H1 (cell line): ENCODE measurements around the gene ZNF879. TPM values are rescaled to one million over a fixed set of nuclear protein-coding genes. Genes with fewer than 3 reads are reported as not detected.

ENCODE experiments used
- CTCF ChIA-PET: fragments of 300-600 bp; sonication (Branson Sonifier 250); formaldehyde crosslinking; loops from one replicate; lab custom pipeline; 2021; ENCODE audit not compliant: partially characterized antibody; lab: Charles Lee
- POLR2A ChIA-PET: fragments of 300-600 bp; sonication (Branson Sonifier 250); formaldehyde crosslinking; loops from one replicate; lab custom pipeline; 2021; ENCODE audit warnings: inconsistent platforms; ENCODE audit not compliant: partially characterized antibody; lab: Charles Lee
- DNase-seq, 2 experiments: peaks; one replicate each; pipeline versions ENCODE4 v3.0.0 to v3.0.0-alpha.2; 2010 to 2022; ENCODE audit warnings: low spot score in 2 of 2, low read depth in 1 of 2, mixed read lengths in 1 of 2
- FAIRE-seq: peaks from 2 replicates; lab custom pipeline; 2011; peaks lifted over from hg19 to GRCh38; lab: Jason Lieb, UNC
- H2AFZ ChIP-seq: 2 replicates; pipeline ENCODE4 v1.8.1; 2012; ENCODE audit warnings: low read length, inconsistent platforms
- H2AK5ac ChIP-seq: 2 replicates; pipeline ENCODE4 v1.6.1; 2013; ENCODE audit warnings: low read depth, low read length
- H2BK120ac ChIP-seq: replicated peaks from 2 replicates; pipeline ENCODE3; 2013; ENCODE audit warnings: low read depth, low read length, inconsistent platforms
- H2BK12ac ChIP-seq: 2 replicates; pipeline ENCODE4 v1.6.1; 2013; ENCODE audit warnings: low read depth, low read length
- H2BK15ac ChIP-seq: 2 replicates; pipeline ENCODE4 v1.6.1; 2013; ENCODE audit warnings: low read length
- H2BK20ac ChIP-seq: 2 replicates; pipeline ENCODE4 v1.6.1; 2013; ENCODE audit warnings: low read length
- H2BK5ac ChIP-seq: 2 replicates; pipeline ENCODE4 v1.6.1; 2013; ENCODE audit warnings: low read depth, low read length
- H3K14ac ChIP-seq: 2 replicates; pipeline ENCODE4 v1.6.1; 2013; ENCODE audit warnings: inconsistent platforms; ENCODE audit not compliant: insufficient read length
- H3K18ac ChIP-seq: 2 replicates; pipeline ENCODE4 v1.6.1; 2013; ENCODE audit warnings: low read length; ENCODE audit errors: extremely low read depth
- H3K23ac ChIP-seq: 2 replicates; pipeline ENCODE4 v1.6.1; 2013; ENCODE audit warnings: inconsistent platforms; ENCODE audit not compliant: insufficient read length
- H3K23me2 ChIP-seq: 2 replicates; pipeline ENCODE4 v1.6.1; 2013; ENCODE audit warnings: low read depth, low read length
- H3K27ac ChIP-seq: 2 replicates; pipeline ENCODE4 v1.6.1; 2011; ENCODE audit warnings: low read depth, low read length, inconsistent platforms
- H3K27me3 ChIP-seq, 4 experiments: replicated peaks in 1 of 4; 1 replicate in 1 of 4; 2 replicates in 3 of 4; pipeline versions ENCODE4 v1.6.1 to v1.8.1; 2011 to 2013; ENCODE audit warnings: low read length in 3 of 4, mild to moderate bottlenecking in 3 of 4, inconsistent platforms in 2 of 4, mixed read lengths in 2 of 4, moderate library complexity in 1 of 4; ENCODE audit not compliant: control insufficient read depth in 3 of 4, insufficient read depth in 3 of 4; ENCODE audit errors: extremely low read depth in 1 of 4
- H3K36me3 ChIP-seq, 4 experiments: 2 replicates each; pipeline versions ENCODE4 v1.6.1 to v1.8.1; 2011 to 2013; ENCODE audit warnings: mild to moderate bottlenecking in 4 of 4, low read length in 3 of 4, moderate library complexity in 2 of 4, control low read depth in 1 of 4, inconsistent platforms in 1 of 4; ENCODE audit not compliant: insufficient read depth in 4 of 4, control insufficient read depth in 2 of 4
- H3K4ac ChIP-seq: replicated peaks from 2 replicates; pipeline ENCODE3; 2013; ENCODE audit warnings: low read length, low read depth, mixed read lengths, inconsistent platforms; ENCODE audit not compliant: insufficient read length
- H3K4me1 ChIP-seq, 4 experiments: replicated peaks in 1 of 4; 1 replicate in 1 of 4; 2 replicates in 3 of 4; pipeline versions ENCODE4 v1.6.1 to v1.8.1; 2011 to 2013; ENCODE audit warnings: low read length in 3 of 4, inconsistent platforms in 2 of 4, mixed read lengths in 1 of 4; ENCODE audit not compliant: insufficient read depth in 4 of 4, control insufficient read depth in 3 of 4
- H3K4me2 ChIP-seq, 2 experiments: 2 replicates each; pipeline versions ENCODE4 v1.6.1 to v1.8.1; 2011 to 2013; ENCODE audit warnings: low read depth in 2 of 2, low read length in 2 of 2, control low read depth in 1 of 2, inconsistent platforms in 1 of 2, mild to moderate bottlenecking in 1 of 2; ENCODE audit not compliant: insufficient read depth in 1 of 2
- H3K4me3 ChIP-seq, 4 experiments: fragments of 200-600, 300-600 bp in 1 of 4; sonication (generic), shearing (Covaris generic), sonication (Bioruptor Twin) in 1 of 4; 2 replicates each; pipeline versions ENCODE4 v1.5.1 to v1.8.1; 2011 to 2016; ENCODE audit warnings: low read length in 4 of 4, low read depth in 3 of 4, control low read depth in 2 of 4, inconsistent platforms in 2 of 4, mild to moderate bottlenecking in 2 of 4, mixed read lengths in 1 of 4, moderate library complexity in 1 of 4; ENCODE audit not compliant: insufficient read depth in 2 of 4; ENCODE audit errors: extremely low read depth in 1 of 4
- H3K56ac ChIP-seq: replicated peaks from 2 replicates; pipeline ENCODE3; 2013; ENCODE audit warnings: low read depth, mild to moderate bottlenecking, mixed read lengths, low read length, inconsistent platforms; ENCODE audit not compliant: insufficient read length
- H3K79me1 ChIP-seq: 2 replicates; pipeline ENCODE4 v1.6.1; 2013; ENCODE audit warnings: low read depth, low read length, control low read depth
- H3K79me2 ChIP-seq, 2 experiments: 2 replicates each; pipeline versions ENCODE4 v1.6.1 to v1.8.1; 2012 to 2013; ENCODE audit warnings: low read length in 2 of 2, mild to moderate bottlenecking in 2 of 2, inconsistent platforms in 1 of 2; ENCODE audit not compliant: insufficient read depth in 2 of 2, control insufficient read depth in 1 of 2
- H3K9ac ChIP-seq, 4 experiments: replicated peaks in 1 of 4; 1 replicate in 1 of 4; 2 replicates in 3 of 4; pipeline versions ENCODE4 v1.6.1 to v1.8.1; 2011 to 2013; ENCODE audit warnings: low read depth in 3 of 4, low read length in 3 of 4, control low read depth in 2 of 4, mild to moderate bottlenecking in 2 of 4, moderate library complexity in 2 of 4, inconsistent platforms in 1 of 4; ENCODE audit errors: extremely low read depth in 1 of 4
- H3K9me3 ChIP-seq, 2 experiments: 2 replicates each; pipeline versions ENCODE4 v1.6.1 to v1.8.1; 2012 to 2013; ENCODE audit warnings: mild to moderate bottlenecking in 2 of 2, moderate library complexity in 2 of 2, control low read depth in 1 of 2, inconsistent platforms in 1 of 2, low read depth in 1 of 2, low read length in 1 of 2, mixed read lengths in 1 of 2; ENCODE audit not compliant: insufficient read depth in 2 of 2
- H4K20me1 ChIP-seq, 2 experiments: replicated peaks in 1 of 2; 2 replicates each; pipeline versions ENCODE3 to v1.8.1; 2011 to 2013; ENCODE audit warnings: inconsistent platforms in 2 of 2, low read length in 2 of 2, mild to moderate bottlenecking in 1 of 2; ENCODE audit not compliant: insufficient read depth in 2 of 2, control insufficient read depth in 1 of 2
- H4K5ac ChIP-seq: 2 replicates; pipeline ENCODE4 v1.6.1; 2013; ENCODE audit warnings: low read length, low read depth, mixed read lengths, inconsistent platforms; ENCODE audit not compliant: insufficient read length
- H4K8ac ChIP-seq: 2 replicates; pipeline ENCODE4 v1.8.0; 2013; ENCODE audit warnings: mild to moderate bottlenecking, moderate library complexity, low read length, inconsistent platforms; ENCODE audit not compliant: insufficient read depth; ENCODE audit errors: extremely low read depth
- H4K91ac ChIP-seq: replicated peaks from 2 replicates; pipeline ENCODE3; 2013; ENCODE audit warnings: low read length, mixed read lengths, inconsistent platforms; ENCODE audit not compliant: insufficient read length
- BCL11A ChIP-seq, 2 experiments: IDR thresholded peaks; one replicate each; pipeline ENCODE4 v1.6.1; 2011; ENCODE audit warnings: low read depth in 2 of 2, low read length in 2 of 2, mild to moderate bottlenecking in 2 of 2
- CHD2 ChIP-seq: IDR thresholded peaks from 2 replicates; pipeline ENCODE4 v1.6.1; 2012; ENCODE audit warnings: low read length, improper control_type of control experiment
- EGR1 ChIP-seq: IDR thresholded peaks from 2 replicates; pipeline ENCODE4 v1.6.1; 2011; ENCODE audit warnings: low read depth, low read length, borderline replicate concordance
- HDAC2 ChIP-seq, 2 experiments: fragments of 300-600 bp in 1 of 2; sonication (generic) in 1 of 2; IDR thresholded peaks; 2 replicates each; pipeline ENCODE4 v1.6.1; 2011 to 2012; ENCODE audit warnings: low read depth in 2 of 2, low read length in 2 of 2, mild to moderate bottlenecking in 2 of 2, moderate library complexity in 2 of 2, borderline replicate concordance in 1 of 2, inconsistent platforms in 1 of 2
- NANOG ChIP-seq: IDR thresholded peaks from 2 replicates; pipeline ENCODE4 v1.6.1; 2011; ENCODE audit warnings: low read length, low read depth, mild to moderate bottlenecking, inconsistent platforms; ENCODE audit not compliant: insufficient read depth, poor library complexity, severe bottlenecking
- NRF1 ChIP-seq: IDR thresholded peaks from 2 replicates; pipeline ENCODE4 v1.6.1; 2011; ENCODE audit warnings: mild to moderate bottlenecking, low read depth, low read length, improper control_type of control experiment
- SUZ12 ChIP-seq: fragments of 200-600 bp; sonication (generic); IDR thresholded peaks from 2 replicates; pipeline ENCODE4 v1.6.1; 2012; ENCODE audit warnings: mild to moderate bottlenecking, inconsistent platforms, low read length, moderate library complexity, mixed read lengths
- TAF1 ChIP-seq: IDR thresholded peaks from 2 replicates; pipeline ENCODE4 v1.6.1; 2011; ENCODE audit warnings: mild to moderate bottlenecking, low read depth, low read length
- USF2 ChIP-seq: IDR thresholded peaks from 2 replicates; pipeline ENCODE4 v1.6.1; 2011; ENCODE audit warnings: low read length, improper control_type of control experiment
- WGBS, 2 experiments: shearing (Covaris generic) in 1 of 2; methylation state at CpG; one replicate each; pipeline versions ENCODE4 v1.1.6 to v1.1.7; 2013 to 2015; ENCODE audit warnings: low lambda C conversion rate in 2 of 2, mixed read lengths in 2 of 2, inconsistent platforms in 1 of 2, low coverage in 1 of 2, missing lambda C conversion rate in 1 of 2; ENCODE audit not compliant: insufficient replicate concordance in 2 of 2, insufficient coverage in 1 of 2, insufficient read length in 1 of 2; ENCODE audit errors: extremely low coverage in 1 of 2, missing lambda C conversion rate in 1 of 2; 5-methylcytosine and 5-hydroxymethylcytosine counted together
- polyA plus RNA-seq, 7 experiments: library from polyadenylated mRNA; depleted of rRNA in 3 of 7; stranded (reverse) in 5 of 7; unstranded in 2 of 7; fragments of >200 nt in 5 of 7; fragments of 200-250 nt in 2 of 7; gene quantifications; 1 replicate in 5 of 7; 2 replicates in 1 of 7; 4 replicates in 1 of 7; pipeline versions ENCODE4 v1.2.1 to v1.2.3, GENCODE V29; 2011 to 2013; ENCODE audit warnings: missing spikeins in 2 of 7, mixed read lengths in 2 of 7
- total RNA-seq: library from RNA; stranded (reverse); fragmentation: NEBNext Ultra II Directional; extraction: Animal tissue kit (Norgen Biotek cat#: 25700); gene quantifications from 2 replicates; pipeline ENCODE4 v1.2.1, GENCODE V29; 2021

The ZNF879 gene
- total and polyA plus RNA-seq, 2 of the 8 experiments (the other 6 are each of a cell fraction or from before 2014, with no cell fraction given), result 2.2 to 3.1 TPM

GRCh38 chr5:179060116-179061008 is 36.8 kb downstream of the ZNF879 start, which contains the start of gene ZNF354C:
Gene ZNF354C (plus strand): TSS chr5:179060373. CDS start chr5:179062069, 1,696 bp downstream.
- no peaks in the 10 kb centered on the region for H4K20me1 ChIP-seq
- no peak within 1 kb of the TSS for H3K4ac ChIP-seq
- H2AFZ ChIP-seq, result no peak within 1 kb of the TSS
- no peak within 1 kb of the TSS; the same call in 1 of the 2 replicates for H3K27ac ChIP-seq
- WGBS, 2 experiments, result 61% methylated on average over 67 of the region's 81 CpGs; no CpG with 5 or more reads in 1 of the 2 experiments
- DNase-seq (peak; percentile 33 to 70), FAIRE-seq (no peak)
- ChIA-PET POLR2A (interaction anchor here (0.7 to 1.5 kb wide), 7 partner anchors 8 to 165 kb away, joined by 3 to 6 read pairs (median 4); partner anchors contain the start of gene ZFP2), CTCF (interaction anchor here (0.9 to 1.2 kb wide), 2 partner anchors 24 to 52 kb away, joined by 3 read pairs; no protein-coding TSS in a partner anchor)
- H2BK120ac ChIP-seq, result no peak within 1 kb of the TSS
- H3K4me1 ChIP-seq, result peaks cover 0 to 5% (median 0%) of the 10 kb centered on the region in 4 experiments; a peak in 1 of 7 replicates
- no peak within 1 kb of the TSS for H4K91ac ChIP-seq
- H3K4me2 ChIP-seq, result peak within 1 kb of the TSS; percentile 60 to 67
- H3K9me3 ChIP-seq, result peaks cover 49 to 50% of the 10 kb centered on the region in 2 experiments
- peaks cover 4% of the 10 kb centered on the region; the same call in 1 of the 2 replicates for H3K23me2 ChIP-seq
- H4K5ac ChIP-seq, result no peak within 1 kb of the TSS
- H2AK5ac ChIP-seq, result no peak within 1 kb of the TSS
- H2BK15ac ChIP-seq, result no peak within 1 kb of the TSS
- H3K79me1 ChIP-seq, result peaks cover 2% of the 10 kb centered on the region; the same call in 1 of the 2 replicates
- H3K56ac ChIP-seq, result no peak within 1 kb of the TSS
- H3K27me3 ChIP-seq, result peaks cover 0 to 3% (median 0%) of the 10 kb centered on the region in 4 experiments; a peak in 1 of 7 replicates
- peak within 1 kb of the TSS; percentile 37 to 64 (median 45) for H3K4me3 ChIP-seq
- no peak within 1 kb of the TSS for H2BK5ac ChIP-seq
- no peak within 1 kb of the TSS for H2BK20ac ChIP-seq
- no peak within 1 kb of the TSS for H3K23ac ChIP-seq
- H3K18ac ChIP-seq, result no peak within 1 kb of the TSS
- peak within 1 kb of the TSS; percentile 73 for H4K8ac ChIP-seq
- no peak within 1 kb of the TSS for H2BK12ac ChIP-seq
- H3K79me2 ChIP-seq, result no peaks in the 10 kb centered on the region
- H3K9ac ChIP-seq, result peak within 1 kb of the TSS in 1 of 4 experiments; percentile 43; a peak in 1 of 7 replicates
- peaks cover 0 to 4% (median 2%) of the 10 kb centered on the region in 4 experiments; a peak in 1 of 8 replicates for H3K36me3 ChIP-seq
- H3K14ac ChIP-seq, result no peak within 1 kb of the TSS
- TF ChIP-seq SUZ12 (no peak), EGR1 (no peak), NANOG (no peak), HDAC2 (IDR thresholded peaks at IDR 0.05; ENCODE audit: borderline replicate concordance in 1 of 2, low read depth in 2 of 2, low read length in 2 of 2) (no peak), CHD2 (peak; percentile 89), TAF1 (peak; percentile 54), BCL11A (IDR thresholded peaks at IDR 0.05; ENCODE audit: low read depth in 2 of 2, low read length in 2 of 2) (no peak), NRF1 (no peak), USF2 (no peak)
